SK-N-SH treated with all-trans-retinoic acid at 6 μM for 48 hours (cell line): Measurements from ENCODE around the gene PPFIA3.

Experiments used
- BACH2 ChIP-seq: fragments of 250-450 bp; sonication (Bioruptor Pico); IDR thresholded peaks from 2 replicates; pipeline ENCODE4 v1.9.0; 2021; ENCODE audit warnings: mild to moderate bottlenecking, borderline replicate concordance
- PATZ1 ChIP-seq: fragments of 250-450 bp; sonication (Bioruptor Pico); IDR thresholded peaks from 2 replicates; pipeline ENCODE4 v1.8.0; 2020; ENCODE audit warnings: mild to moderate bottlenecking, moderate library complexity, borderline replicate concordance
- SNAI2 ChIP-seq: fragments of 250-450 bp; sonication (Bioruptor Pico); IDR thresholded peaks from 2 replicates; pipeline ENCODE4 v1.5.0; 2020; ENCODE audit warnings: mild to moderate bottlenecking, moderate library complexity
- TF ChIP-seq, protein P1 (sequence below): fragments of 250-450 bp; sonication (Bioruptor Pico); IDR thresholded peaks from 2 replicates; pipeline ENCODE4 v1.8.0; 2021; ENCODE audit warnings: low read depth, mild to moderate bottlenecking, moderate library complexity, borderline replicate concordance

GRCh38 chr19:49148784-49149651 lies 29.7 kb downstream of the PPFIA3 start:
- TF ChIP-seq PATZ1 (CRISPR knock-in tag) (no peak), SNAI2 (CRISPR knock-in tag) (no peak), BACH2 (CRISPR knock-in tag) (no peak)
- TF ChIP-seq, protein P1, sequence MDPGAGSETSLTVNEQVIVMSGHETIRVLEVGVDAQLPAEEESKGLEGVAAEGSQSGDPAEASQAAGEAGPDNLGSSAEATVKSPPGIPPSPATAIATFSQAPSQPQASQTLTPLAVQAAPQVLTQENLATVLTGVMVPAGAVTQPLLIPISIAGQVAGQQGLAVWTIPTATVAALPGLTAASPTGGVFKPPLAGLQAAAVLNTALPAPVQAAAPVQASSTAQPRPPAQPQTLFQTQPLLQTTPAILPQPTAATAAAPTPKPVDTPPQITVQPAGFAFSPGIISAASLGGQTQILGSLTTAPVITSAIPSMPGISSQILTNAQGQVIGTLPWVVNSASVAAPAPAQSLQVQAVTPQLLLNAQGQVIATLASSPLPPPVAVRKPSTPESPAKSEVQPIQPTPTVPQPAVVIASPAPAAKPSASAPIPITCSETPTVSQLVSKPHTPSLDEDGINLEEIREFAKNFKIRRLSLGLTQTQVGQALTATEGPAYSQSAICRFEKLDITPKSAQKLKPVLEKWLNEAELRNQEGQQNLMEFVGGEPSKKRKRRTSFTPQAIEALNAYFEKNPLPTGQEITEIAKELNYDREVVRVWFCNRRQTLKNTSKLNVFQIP (CRISPR knock-in tag) = no peak
